ENCODE data around the gene DDO. TPM values are rescaled to one million over a fixed set of nuclear protein-coding genes. Genes with fewer than 3 reads are reported as not detected.

Gene DDO
- total and polyA plus RNA-seq, 2 experiments from 2014 or later: 0.10 TPM; not detected in 1

DNA sequence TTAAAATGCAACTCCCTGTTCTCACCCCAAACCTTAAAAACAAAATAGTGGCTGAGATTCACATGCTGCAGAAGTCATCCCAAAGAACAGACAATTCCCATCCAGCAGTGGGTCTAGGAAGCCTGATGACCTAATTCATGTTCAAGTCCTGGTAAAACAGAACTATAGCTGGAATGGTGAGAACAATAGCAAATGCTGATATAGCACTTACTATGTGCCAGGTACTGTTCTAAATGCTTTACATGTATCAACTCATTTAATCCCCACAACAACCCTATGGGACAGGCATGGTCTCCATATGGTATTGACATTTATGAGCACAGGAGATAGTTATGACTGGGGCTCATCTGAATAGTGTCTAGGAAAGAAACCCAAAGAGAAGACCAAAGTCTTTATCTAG, 5.6 kb downstream of the DDO start:
- Mint-ChIP-seq H3K27ac (no peak overlapping the region), H3K36me3 (ENCODE audit: low read depth) (no peaks in the 10 kb centered on the region), H3K4me1 (no peaks in the 10 kb centered on the region; the same call in 2 of the 3 replicates), H3K4me3 (no peak overlapping the region), H3K27me3 (ENCODE audit: insufficient read depth, low read depth, poor library complexity) (peaks cover 3% of the 10 kb centered on the region), H3K9me3 (peaks cover under 1% of the 10 kb centered on the region; the same call in 1 of the 3 replicates)
- Histone ChIP-seq H2AFZ (no peak overlapping the region), H3K4me3 (no peak overlapping the region), H3F3A (replicated peaks; ENCODE audit: low read depth) (no peaks in the 10 kb centered on the region), H3K27me3 (ENCODE audit: insufficient read depth) (no peaks in the 10 kb centered on the region), H3K4me1 (ENCODE audit: insufficient read depth) (no peaks in the 10 kb centered on the region), H3K79me2 (replicated peaks; ENCODE audit: insufficient read depth) (no peaks in the 10 kb centered on the region), H3K27ac (ENCODE audit: low read depth) (no peak overlapping the region), H4K20me1 (replicated peaks; ENCODE audit: insufficient read depth) (no peaks in the 10 kb centered on the region), H3K36me3 (ENCODE audit: insufficient read depth) (no peaks in the 10 kb centered on the region), H3K4me2 (no peak overlapping the region), H3K9me2 (ENCODE audit: insufficient read depth) (no peaks in the 10 kb centered on the region)
- ATAC-seq (no peak), DNase-seq (ENCODE audit: low spot score) (no peak)
- TF ChIP-seq STAT1 (IDR thresholded peaks at IDR 0.05; ENCODE audit: unreplicated experiment): no peak

DNA sequence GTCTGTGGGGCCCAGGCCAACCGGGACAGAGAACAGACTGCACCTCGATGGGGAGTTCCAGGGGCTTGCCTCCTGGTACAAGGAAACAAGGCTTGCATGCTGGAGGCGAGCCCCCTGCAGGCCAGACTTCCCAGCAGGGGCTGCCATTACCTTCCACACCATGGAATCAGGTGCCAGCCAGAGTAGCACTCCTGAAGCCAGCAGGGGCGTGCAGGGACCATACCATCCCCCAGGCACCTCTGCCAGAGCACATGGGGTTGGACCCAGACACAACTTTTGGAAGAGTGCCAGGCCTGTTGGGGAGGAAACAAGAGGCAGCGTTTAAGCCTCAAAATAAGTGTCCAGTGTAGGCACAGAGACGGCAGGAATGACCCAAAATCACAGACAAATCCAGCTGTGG, 6.5 kb downstream of the DDO start:
- no peaks in the 10 kb centered on the region for H3K9me3 Mint-ChIP-seq
- peak; percentile 60 for DNase-seq (ENCODE audit: low spot score)
- no peaks in the 10 kb centered on the region; the same call in 2 of the 3 replicates for H3K4me1 Mint-ChIP-seq

More for the DNA sequence above, 6.5 kb downstream of the DDO start:
- Histone ChIP-seq H3K4me1 (ENCODE audit: insufficient read depth) (no peaks in the 10 kb centered on the region), H3K27me3 (ENCODE audit: insufficient read depth) (no peaks in the 10 kb centered on the region), H4K20me1 (replicated peaks; ENCODE audit: insufficient read depth) (no peaks in the 10 kb centered on the region), H3K79me2 (replicated peaks; ENCODE audit: insufficient read depth) (no peaks in the 10 kb centered on the region), H3K4me3 (no peak overlapping the region), H3K4me2 (no peak overlapping the region), H3F3A (replicated peaks; ENCODE audit: low read depth) (no peaks in the 10 kb centered on the region), H2AFZ (0 out of 2 replicates have a peak overlapping the region, but pooled peaks have one; percentile 59), H3K9me2 (ENCODE audit: insufficient read depth) (no peaks in the 10 kb centered on the region), H3K27ac (ENCODE audit: low read depth) (no peak overlapping the region), H3K36me3 (ENCODE audit: insufficient read depth) (no peaks in the 10 kb centered on the region)
- TF ChIP-seq, protein P1, sequence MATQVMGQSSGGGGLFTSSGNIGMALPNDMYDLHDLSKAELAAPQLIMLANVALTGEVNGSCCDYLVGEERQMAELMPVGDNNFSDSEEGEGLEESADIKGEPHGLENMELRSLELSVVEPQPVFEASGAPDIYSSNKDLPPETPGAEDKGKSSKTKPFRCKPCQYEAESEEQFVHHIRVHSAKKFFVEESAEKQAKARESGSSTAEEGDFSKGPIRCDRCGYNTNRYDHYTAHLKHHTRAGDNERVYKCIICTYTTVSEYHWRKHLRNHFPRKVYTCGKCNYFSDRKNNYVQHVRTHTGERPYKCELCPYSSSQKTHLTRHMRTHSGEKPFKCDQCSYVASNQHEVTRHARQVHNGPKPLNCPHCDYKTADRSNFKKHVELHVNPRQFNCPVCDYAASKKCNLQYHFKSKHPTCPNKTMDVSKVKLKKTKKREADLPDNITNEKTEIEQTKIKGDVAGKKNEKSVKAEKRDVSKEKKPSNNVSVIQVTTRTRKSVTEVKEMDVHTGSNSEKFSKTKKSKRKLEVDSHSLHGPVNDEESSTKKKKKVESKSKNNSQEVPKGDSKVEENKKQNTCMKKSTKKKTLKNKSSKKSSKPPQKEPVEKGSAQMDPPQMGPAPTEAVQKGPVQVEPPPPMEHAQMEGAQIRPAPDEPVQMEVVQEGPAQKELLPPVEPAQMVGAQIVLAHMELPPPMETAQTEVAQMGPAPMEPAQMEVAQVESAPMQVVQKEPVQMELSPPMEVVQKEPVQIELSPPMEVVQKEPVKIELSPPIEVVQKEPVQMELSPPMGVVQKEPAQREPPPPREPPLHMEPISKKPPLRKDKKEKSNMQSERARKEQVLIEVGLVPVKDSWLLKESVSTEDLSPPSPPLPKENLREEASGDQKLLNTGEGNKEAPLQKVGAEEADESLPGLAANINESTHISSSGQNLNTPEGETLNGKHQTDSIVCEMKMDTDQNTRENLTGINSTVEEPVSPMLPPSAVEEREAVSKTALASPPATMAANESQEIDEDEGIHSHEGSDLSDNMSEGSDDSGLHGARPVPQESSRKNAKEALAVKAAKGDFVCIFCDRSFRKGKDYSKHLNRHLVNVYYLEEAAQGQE (IDR thresholded peaks at IDR 0.05; ENCODE audit: unreplicated experiment): no peak
- TF ChIP-seq POLR2AphosphoS5 (IDR thresholded peaks at IDR 0.05; ENCODE audit: low read depth) (no peak), JUNB (IDR thresholded peaks at IDR 0.05; ENCODE audit: unreplicated experiment) (no peak), ZNF331 (CRISPR knock-in tag; IDR thresholded peaks at IDR 0.05; ENCODE audit: low read depth) (no peak), NANOG (IDR thresholded peaks at IDR 0.05; ENCODE audit: borderline replicate concordance) (no peak), ZNF114 (CRISPR knock-in tag; IDR thresholded peaks at IDR 0.05) (no peak)
- TF ChIP-seq, protein P2, sequence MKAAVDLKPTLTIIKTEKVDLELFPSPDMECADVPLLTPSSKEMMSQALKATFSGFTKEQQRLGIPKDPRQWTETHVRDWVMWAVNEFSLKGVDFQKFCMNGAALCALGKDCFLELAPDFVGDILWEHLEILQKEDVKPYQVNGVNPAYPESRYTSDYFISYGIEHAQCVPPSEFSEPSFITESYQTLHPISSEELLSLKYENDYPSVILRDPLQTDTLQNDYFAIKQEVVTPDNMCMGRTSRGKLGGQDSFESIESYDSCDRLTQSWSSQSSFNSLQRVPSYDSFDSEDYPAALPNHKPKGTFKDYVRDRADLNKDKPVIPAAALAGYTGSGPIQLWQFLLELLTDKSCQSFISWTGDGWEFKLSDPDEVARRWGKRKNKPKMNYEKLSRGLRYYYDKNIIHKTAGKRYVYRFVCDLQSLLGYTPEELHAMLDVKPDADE (IDR thresholded peaks at IDR 0.05): no peak
- TF ChIP-seq, protein P3, sequence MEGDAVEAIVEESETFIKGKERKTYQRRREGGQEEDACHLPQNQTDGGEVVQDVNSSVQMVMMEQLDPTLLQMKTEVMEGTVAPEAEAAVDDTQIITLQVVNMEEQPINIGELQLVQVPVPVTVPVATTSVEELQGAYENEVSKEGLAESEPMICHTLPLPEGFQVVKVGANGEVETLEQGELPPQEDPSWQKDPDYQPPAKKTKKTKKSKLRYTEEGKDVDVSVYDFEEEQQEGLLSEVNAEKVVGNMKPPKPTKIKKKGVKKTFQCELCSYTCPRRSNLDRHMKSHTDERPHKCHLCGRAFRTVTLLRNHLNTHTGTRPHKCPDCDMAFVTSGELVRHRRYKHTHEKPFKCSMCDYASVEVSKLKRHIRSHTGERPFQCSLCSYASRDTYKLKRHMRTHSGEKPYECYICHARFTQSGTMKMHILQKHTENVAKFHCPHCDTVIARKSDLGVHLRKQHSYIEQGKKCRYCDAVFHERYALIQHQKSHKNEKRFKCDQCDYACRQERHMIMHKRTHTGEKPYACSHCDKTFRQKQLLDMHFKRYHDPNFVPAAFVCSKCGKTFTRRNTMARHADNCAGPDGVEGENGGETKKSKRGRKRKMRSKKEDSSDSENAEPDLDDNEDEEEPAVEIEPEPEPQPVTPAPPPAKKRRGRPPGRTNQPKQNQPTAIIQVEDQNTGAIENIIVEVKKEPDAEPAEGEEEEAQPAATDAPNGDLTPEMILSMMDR (conservative IDR thresholded peaks at IDR 0.05; ENCODE audit: low read depth in 2 of 2): peak; percentile 28 to 57; a peak in 3 of 4 replicates
- Mint-ChIP-seq H3K27ac (no peak overlapping the region), H3K27me3 (ENCODE audit: insufficient read depth, low read depth, poor library complexity) (peaks cover 3% of the 10 kb centered on the region), H3K36me3 (ENCODE audit: low read depth) (no peaks in the 10 kb centered on the region), H3K4me3 (no peak overlapping the region)
- ATAC-seq: peak; percentile 90
